ENCODE results near the gene MLH3. TPM values are rescaled to one million over a fixed set of nuclear protein-coding genes. Genes with fewer than 3 reads are reported as not detected.

Gene MLH3
- total and polyA plus RNA-seq, 4 donors = 5.8 to 29.7 (median 9.9) TPM

DNA sequence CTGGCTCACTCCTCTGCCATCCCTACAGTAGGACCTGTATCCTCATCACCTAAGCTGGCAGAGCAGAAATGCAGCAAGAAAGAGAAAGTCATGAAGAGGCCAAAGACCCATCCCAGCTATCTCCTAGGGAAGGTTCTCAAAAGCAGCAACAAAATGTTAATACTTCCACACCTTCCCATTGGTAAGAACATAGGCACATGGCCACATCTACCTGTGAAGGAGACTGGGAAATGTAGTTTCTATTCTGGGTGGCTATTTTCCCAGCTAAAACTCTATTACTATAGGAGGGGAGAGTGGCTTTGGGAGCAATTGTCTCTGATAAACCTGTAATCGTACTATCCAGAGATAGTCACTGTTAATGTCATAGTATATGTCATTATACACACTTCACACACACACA is 62.3 kb downstream of the MLH3 start:
- H3K9me3 ChIP-seq (ENCODE audit: control insufficient read depth in 4 of 4, low read length in 3 of 4) = no peaks in the 10 kb centered on the region
- no peaks in the 10 kb centered on the region for H3K27me3 ChIP-seq (ENCODE audit: control insufficient read depth in 4 of 4, insufficient read depth in 4 of 4, low read length in 3 of 4)
- DNase-seq (ENCODE audit: low spot score) = no peak
- H3K27ac ChIP-seq (ENCODE audit: low read depth in 1 of 2, low read length in 2 of 2) = no peak overlapping the region
- H3K4me1 ChIP-seq (ENCODE audit: control insufficient read depth in 4 of 4, insufficient read depth in 4 of 4, low read length in 3 of 4) = no peaks in the 10 kb centered on the region
- no peak for TF ChIP-seq NR2F2 (IDR thresholded peaks at IDR 0.05)
- no peak for TF ChIP-seq TAF1 (conservative IDR thresholded peaks at IDR 0.05)
- TF ChIP-seq, protein P1, sequence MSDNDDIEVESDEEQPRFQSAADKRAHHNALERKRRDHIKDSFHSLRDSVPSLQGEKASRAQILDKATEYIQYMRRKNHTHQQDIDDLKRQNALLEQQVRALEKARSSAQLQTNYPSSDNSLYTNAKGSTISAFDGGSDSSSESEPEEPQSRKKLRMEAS (IDR thresholded peaks at IDR 0.05) = no peak
- no peak for TF ChIP-seq EGR1 (IDR thresholded peaks at IDR 0.05; ENCODE audit: low read depth in 2 of 2)
- TF ChIP-seq REST (IDR thresholded peaks at IDR 0.05) = no peak
- no peak for TF ChIP-seq YY1 (IDR thresholded peaks at IDR 0.05)
- TF ChIP-seq GABPA (IDR thresholded peaks at IDR 0.05 in 1 of 2, conservative IDR thresholded peaks at IDR 0.05 in 1 of 2) = no peak
- no peak for TF ChIP-seq FOXA1 (IDR thresholded peaks at IDR 0.05)
- TF ChIP-seq FOXA2 (IDR thresholded peaks at IDR 0.05) = no peak
- TF ChIP-seq JUND (IDR thresholded peaks at IDR 0.05) = no peak
- TF ChIP-seq RAD21 (IDR thresholded peaks at IDR 0.05) = no peak
- no peak for TF ChIP-seq ATF3 (IDR thresholded peaks at IDR 0.05)
- whole genome bisulfite sequencing = 85% methylated on average over 1 of the region's 1 CpG
- no peak overlapping the region for H3K4me3 ChIP-seq (ENCODE audit: low read depth in 1 of 3, low read length in 3 of 3)
- H3K9ac ChIP-seq (ENCODE audit: low read depth in 1 of 2, low read length in 2 of 2) = no peak overlapping the region
- no peaks in the 10 kb centered on the region for H3K36me3 ChIP-seq (ENCODE audit: control insufficient read depth in 4 of 4, insufficient read depth in 3 of 4, low read depth in 1 of 4, low read length in 3 of 4)

DNA sequence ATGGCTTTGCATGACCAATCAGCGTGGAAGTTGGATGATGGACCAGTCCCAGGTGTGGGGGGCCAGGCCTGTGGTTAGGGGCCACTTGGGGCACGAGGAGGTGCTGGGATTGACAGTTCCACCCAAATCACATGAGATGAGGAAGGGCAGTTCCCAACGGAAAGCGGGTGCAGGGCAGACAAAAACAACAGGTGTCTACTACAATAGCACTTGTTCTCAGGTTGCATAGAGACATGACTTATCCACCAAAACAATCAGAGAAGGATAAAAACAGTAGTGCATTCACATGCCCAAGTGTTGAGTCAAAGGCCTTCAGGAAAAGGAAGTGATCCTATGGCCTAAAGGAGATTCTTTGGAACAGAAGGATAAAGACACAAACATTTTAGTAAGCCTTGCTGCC is 63.1 kb downstream of the MLH3 start:
- TF ChIP-seq ATF3 (IDR thresholded peaks at IDR 0.05) (no peak), FOXA1 (IDR thresholded peaks at IDR 0.05) (no peak), HNF4A (conservative IDR thresholded peaks at IDR 0.05) (no peak), RXRA (IDR thresholded peaks at IDR 0.05) (no peak)
- TF ChIP-seq, protein P1 (IDR thresholded peaks at IDR 0.05) = no peak
- DNase-seq (ENCODE audit: low spot score) = no peak
- Histone ChIP-seq H3K27me3 (ENCODE audit: control insufficient read depth in 4 of 4, insufficient read depth in 4 of 4, low read length in 3 of 4) (no peaks in the 10 kb centered on the region), H3K36me3 (ENCODE audit: control insufficient read depth in 4 of 4, insufficient read depth in 3 of 4, low read depth in 1 of 4, low read length in 3 of 4) (no peaks in the 10 kb centered on the region), H3K9me3 (ENCODE audit: control insufficient read depth in 4 of 4, low read length in 3 of 4) (no peaks in the 10 kb centered on the region), H3K4me3 (ENCODE audit: low read depth in 1 of 3, low read length in 3 of 3) (no peak overlapping the region), H3K4me1 (ENCODE audit: control insufficient read depth in 4 of 4, insufficient read depth in 4 of 4, low read length in 3 of 4) (no peaks in the 10 kb centered on the region), H3K27ac (ENCODE audit: low read depth in 1 of 2, low read length in 2 of 2) (no peak overlapping the region), H3K9ac (ENCODE audit: low read depth in 1 of 2, low read length in 2 of 2) (no peak overlapping the region)
- WGBS = 79% methylated on average over 4 of the region's 4 CpGs

DNA sequence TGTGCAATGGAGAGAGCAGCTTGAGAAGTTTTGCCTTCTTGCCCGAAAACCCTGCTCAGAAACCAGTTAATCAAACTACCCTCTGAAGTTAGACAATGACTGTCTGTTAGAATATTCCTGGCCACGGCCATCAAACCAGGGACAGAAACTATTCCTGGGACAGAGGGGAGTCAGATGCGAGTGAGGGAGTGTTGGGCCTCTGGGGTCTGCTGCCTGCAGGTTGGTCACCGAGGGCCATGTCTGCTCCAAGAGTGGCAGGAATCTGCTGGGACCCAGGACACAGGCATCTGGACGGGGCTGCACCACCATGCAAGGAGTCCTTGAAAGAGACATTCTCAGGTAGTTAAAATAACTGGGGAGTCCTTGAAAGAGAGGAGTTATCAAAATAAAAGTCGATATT is 65.5 kb downstream of the MLH3 start:
- Histone ChIP-seq H3K4me3 (ENCODE audit: low read depth in 1 of 3, low read length in 3 of 3) (no peak overlapping the region), H3K27me3 (ENCODE audit: control insufficient read depth in 4 of 4, insufficient read depth in 4 of 4, low read length in 3 of 4) (no peaks in the 10 kb centered on the region), H3K9me3 (ENCODE audit: control insufficient read depth in 4 of 4, low read length in 3 of 4) (no peaks in the 10 kb centered on the region), H3K4me1 (ENCODE audit: control insufficient read depth in 4 of 4, insufficient read depth in 4 of 4, low read length in 3 of 4) (no peaks in the 10 kb centered on the region), H3K27ac (ENCODE audit: low read depth in 1 of 2, low read length in 2 of 2) (no peak overlapping the region), H3K36me3 (ENCODE audit: control insufficient read depth in 4 of 4, insufficient read depth in 3 of 4, low read depth in 1 of 4, low read length in 3 of 4) (no peaks in the 10 kb centered on the region), H3K9ac (ENCODE audit: low read depth in 1 of 2, low read length in 2 of 2) (no peak overlapping the region)
- WGBS = 91% methylated on average over 6 of the region's 6 CpGs
- no peak for TF ChIP-seq SP1 (IDR thresholded peaks at IDR 0.05)
- TF ChIP-seq EGR1 (IDR thresholded peaks at IDR 0.05; ENCODE audit: low read depth in 2 of 2) = no peak
- TF ChIP-seq RAD21 (IDR thresholded peaks at IDR 0.05) = no peak
- TF ChIP-seq RXRA (IDR thresholded peaks at IDR 0.05) = no peak
- TF ChIP-seq GABPA (IDR thresholded peaks at IDR 0.05 in 1 of 2, conservative IDR thresholded peaks at IDR 0.05 in 1 of 2) = no peak
- no peak for TF ChIP-seq HNF4G (IDR thresholded peaks at IDR 0.05)
- TF ChIP-seq NR2F2 (IDR thresholded peaks at IDR 0.05) = no peak
- TF ChIP-seq YY1 (IDR thresholded peaks at IDR 0.05) = no peak
- no peak for TF ChIP-seq JUND (IDR thresholded peaks at IDR 0.05)
- DNase-seq (ENCODE audit: low spot score) = no peak

Data from liver (tissue), 9 donors.